Cardiac fibroblast (primary cell): Measurements from ENCODE around the gene CMBL.

Experiments used
- DNase-seq, 2 donors: peaks; one replicate each; pipeline versions ENCODE4 v3.0.0 to v3.0.0-alpha.2; 2010; ENCODE audit warnings: low read depth in 2 of 2
- H3K4me3 ChIP-seq, 2 donors: replicated peaks in 1 of 2; 1 replicate in 1 of 2; 2 replicates in 1 of 2; pipeline ENCODE4 v1.5.1; 2011; ENCODE audit warnings: low read depth in 2 of 2, low read length in 2 of 2, mild to moderate bottlenecking in 2 of 2, moderate library complexity in 1 of 2
- CTCF ChIP-seq: IDR thresholded peaks from one replicate; pipeline ENCODE4 v1.5.1; 2011; ENCODE audit warnings: low read depth, mild to moderate bottlenecking, low read length, inconsistent platforms

The CMBL gene

GRCh38 chr5:10306806-10307205 is 896 bp downstream of the CMBL start:
- TF ChIP-seq CTCF: no peak
- no peak for DNase-seq
- H3K4me3 ChIP-seq: peak overlapping the region; percentile 62 to 74

GRCh38 chr5:10306114-10306513 is 1.6 kb downstream of the CMBL start:
- no peak for TF ChIP-seq CTCF
- H3K4me3 ChIP-seq: no peak overlapping the region
- no peak for DNase-seq

DNA sequence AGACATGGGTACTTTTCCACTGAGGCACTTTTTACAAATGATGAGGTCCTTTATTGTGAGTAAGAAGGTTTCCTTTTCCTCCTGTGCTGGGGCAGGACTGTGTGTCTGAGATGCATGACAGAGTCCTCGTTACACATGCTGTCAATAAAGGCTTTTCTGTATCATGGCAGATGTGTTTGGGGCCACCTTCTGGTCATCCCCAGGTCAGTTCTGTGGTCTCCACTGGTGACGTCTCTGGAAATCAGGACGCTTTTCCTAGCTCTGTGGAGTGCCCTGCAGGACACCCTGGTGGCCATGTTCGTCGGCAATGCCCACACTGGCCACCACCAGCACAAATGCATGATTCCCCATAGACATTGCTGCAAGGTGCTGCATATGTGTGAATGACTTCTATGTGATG is 2.8 kb downstream of the CMBL start:
- no peak for DNase-seq
- H3K4me3 ChIP-seq: no peak overlapping the region
- no peak for TF ChIP-seq CTCF

DNA sequence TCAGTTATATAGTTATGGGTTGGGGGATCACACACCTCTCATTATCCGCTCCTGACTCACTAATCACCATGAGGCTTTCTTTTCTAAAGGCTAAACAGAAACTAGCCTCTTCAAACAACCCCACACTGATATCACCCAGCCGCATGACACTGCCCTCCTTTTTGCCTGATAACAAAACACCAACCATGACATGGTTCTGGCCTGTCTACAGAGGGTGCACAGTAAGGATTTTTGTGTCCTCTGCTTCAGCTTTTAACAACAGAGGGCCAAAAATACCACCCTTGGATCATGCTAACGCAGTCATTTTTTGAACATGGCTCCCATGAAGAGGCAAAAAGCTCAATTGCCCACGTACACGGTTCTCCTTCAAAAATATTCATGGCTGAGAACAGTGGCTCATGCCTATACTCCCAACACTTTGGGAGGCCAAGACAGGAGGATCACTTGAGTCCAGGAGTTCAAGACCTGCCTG is 4.0 kb downstream of the CMBL start:
- no peak overlapping the region for H3K4me3 ChIP-seq
- no peak for TF ChIP-seq CTCF
- no peak for DNase-seq

GRCh38 chr5:10303201-10303600 is 4.5 kb downstream of the CMBL start:
- no peak overlapping the region for H3K4me3 ChIP-seq
- no peak for TF ChIP-seq CTCF
- DNase-seq: no peak

DNA sequence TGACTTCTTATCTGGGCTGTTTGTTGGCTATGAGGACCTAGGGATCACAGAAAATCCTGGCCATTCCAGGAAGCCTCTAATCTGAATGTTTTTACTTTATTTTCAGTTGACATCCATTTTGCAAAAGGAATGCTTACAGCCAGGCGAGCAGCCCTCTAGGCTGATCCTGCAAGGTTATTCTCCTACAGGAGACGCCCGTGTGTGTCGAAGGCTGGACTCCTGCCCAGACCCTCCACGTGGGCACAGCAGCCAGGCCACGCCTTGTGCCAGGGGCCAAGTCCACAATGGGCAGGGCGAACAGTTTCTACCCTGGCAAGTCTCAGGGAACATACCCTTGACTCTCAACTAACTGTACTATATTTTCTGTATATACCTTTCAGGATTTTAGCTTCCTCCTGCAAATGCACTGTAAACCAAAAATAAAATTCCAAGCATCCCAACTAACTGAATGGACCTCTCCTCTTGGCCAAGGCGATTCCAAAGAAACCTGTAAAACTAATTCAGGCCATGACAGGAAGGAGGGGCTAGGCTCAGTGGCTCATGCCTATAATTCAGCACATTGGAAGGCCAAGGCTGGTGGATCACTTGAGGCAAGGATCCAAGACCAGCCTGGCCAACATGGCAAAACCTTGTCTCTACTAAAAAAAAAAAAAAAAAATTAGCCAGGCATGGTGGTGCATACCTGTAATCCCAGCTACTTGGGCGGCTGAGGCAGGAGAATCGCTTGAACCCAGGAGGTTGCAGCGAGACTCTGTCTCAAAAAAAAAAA is 5.7 kb downstream of the CMBL start:
- no peak for TF ChIP-seq CTCF
- DNase-seq: peak in 1 of 2 donors; percentile 42
- no peak overlapping the region for H3K4me3 ChIP-seq

- no peak for TF ChIP-seq CTCF
- no peak overlapping the region for H3K4me3 ChIP-seq
- no peak for DNase-seq
These were observed 6.4 kb downstream of the CMBL start for GRCh38 chr5:10301266-10301665.
